Measurements from ENCODE around the gene CAMTA1.

The CAMTA1 gene

GRCh38 chr1:7302873-7303272, 517.6 kb downstream of the CAMTA1 start:
- no peak for FAIRE-seq

GRCh38 chr1:7303554-7304317, 518.5 kb downstream of the CAMTA1 start:
- DNase-seq (ENCODE audit: insufficient read length, low spot score) (no peak), FAIRE-seq (no peak)
- TF ChIP-seq, protein P1, sequence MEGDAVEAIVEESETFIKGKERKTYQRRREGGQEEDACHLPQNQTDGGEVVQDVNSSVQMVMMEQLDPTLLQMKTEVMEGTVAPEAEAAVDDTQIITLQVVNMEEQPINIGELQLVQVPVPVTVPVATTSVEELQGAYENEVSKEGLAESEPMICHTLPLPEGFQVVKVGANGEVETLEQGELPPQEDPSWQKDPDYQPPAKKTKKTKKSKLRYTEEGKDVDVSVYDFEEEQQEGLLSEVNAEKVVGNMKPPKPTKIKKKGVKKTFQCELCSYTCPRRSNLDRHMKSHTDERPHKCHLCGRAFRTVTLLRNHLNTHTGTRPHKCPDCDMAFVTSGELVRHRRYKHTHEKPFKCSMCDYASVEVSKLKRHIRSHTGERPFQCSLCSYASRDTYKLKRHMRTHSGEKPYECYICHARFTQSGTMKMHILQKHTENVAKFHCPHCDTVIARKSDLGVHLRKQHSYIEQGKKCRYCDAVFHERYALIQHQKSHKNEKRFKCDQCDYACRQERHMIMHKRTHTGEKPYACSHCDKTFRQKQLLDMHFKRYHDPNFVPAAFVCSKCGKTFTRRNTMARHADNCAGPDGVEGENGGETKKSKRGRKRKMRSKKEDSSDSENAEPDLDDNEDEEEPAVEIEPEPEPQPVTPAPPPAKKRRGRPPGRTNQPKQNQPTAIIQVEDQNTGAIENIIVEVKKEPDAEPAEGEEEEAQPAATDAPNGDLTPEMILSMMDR (IDR thresholded peaks at IDR 0.05; ENCODE audit: insufficient read depth, missing control alignments) = no peak

More at GRCh38 chr1:7302873-7303272, 517.6 kb downstream of the CAMTA1 start:
- TF ChIP-seq, protein P1 (IDR thresholded peaks at IDR 0.05; ENCODE audit: insufficient read depth, missing control alignments) = no peak
- DNase-seq (ENCODE audit: insufficient read length, low spot score) = no peak

- DNase-seq (ENCODE audit: insufficient read length, low spot score) (no peak), FAIRE-seq (no peak)
- TF ChIP-seq, protein P1 (IDR thresholded peaks at IDR 0.05; ENCODE audit: insufficient read depth, missing control alignments) = no peak
Observed at GRCh38 chr1:7313081-7313546, 527.9 kb downstream of the CAMTA1 start.

DNA sequence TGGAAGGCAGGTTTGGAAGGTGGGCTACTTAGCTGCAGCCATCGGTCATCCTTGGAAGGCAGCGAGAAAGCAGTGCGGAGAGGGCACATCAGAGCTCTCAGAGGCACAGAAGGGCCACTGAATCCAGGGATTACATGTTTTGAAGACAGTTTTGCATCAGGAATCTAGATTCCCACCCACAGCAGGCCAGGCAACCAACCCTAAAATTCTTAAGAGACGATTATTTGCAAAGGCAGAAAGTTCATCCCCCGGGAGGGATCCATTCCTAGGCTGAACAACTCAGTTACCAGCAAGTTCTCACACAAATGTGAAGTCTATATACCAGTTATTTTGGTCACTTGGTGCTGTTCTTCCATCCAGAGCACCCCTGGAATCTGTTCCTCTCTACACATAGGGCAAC, 528.6 kb downstream of the CAMTA1 start:
- DNase-seq (ENCODE audit: insufficient read length, low spot score) (no peak), FAIRE-seq (no peak)
- TF ChIP-seq, protein P1 (IDR thresholded peaks at IDR 0.05; ENCODE audit: insufficient read depth, missing control alignments) = no peak

- TF ChIP-seq, protein P1 (IDR thresholded peaks at IDR 0.05; ENCODE audit: insufficient read depth, missing control alignments) = no peak
- no peak for FAIRE-seq
Observed at GRCh38 chr1:7315316-7315715, 530.1 kb downstream of the CAMTA1 start.

DNA sequence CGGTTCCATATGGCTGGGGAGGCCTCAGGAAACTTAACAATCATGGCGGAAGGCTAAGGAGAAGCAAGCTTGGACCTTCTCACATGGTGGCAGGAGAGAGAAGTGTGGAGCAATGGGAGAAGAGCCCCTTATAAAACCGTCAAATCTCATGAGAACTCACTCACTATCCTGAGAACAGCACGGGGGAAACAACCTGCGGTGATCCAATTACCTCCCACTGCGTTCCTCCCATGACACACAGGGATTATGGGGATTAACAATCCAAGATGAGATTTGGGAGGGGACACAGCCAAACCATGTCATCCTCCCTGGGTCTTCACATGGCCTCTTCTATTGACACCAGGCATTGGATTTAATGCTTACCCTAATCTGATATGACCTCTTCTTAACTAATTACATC, 530.7 kb downstream of the CAMTA1 start:
- no peak for FAIRE-seq
- no peak for DNase-seq (ENCODE audit: insufficient read length, low spot score)
- TF ChIP-seq, protein P1 (IDR thresholded peaks at IDR 0.05; ENCODE audit: insufficient read depth, missing control alignments) = no peak

More at GRCh38 chr1:7315316-7315715, 530.1 kb downstream of the CAMTA1 start:
- no peak for DNase-seq (ENCODE audit: insufficient read length, low spot score)

- FAIRE-seq = no peak
- TF ChIP-seq, protein P1 (IDR thresholded peaks at IDR 0.05; ENCODE audit: insufficient read depth, missing control alignments) = no peak
- no peak for DNase-seq (ENCODE audit: insufficient read length, low spot score)
Observed at GRCh38 chr1:7317888-7318287, 532.6 kb downstream of the CAMTA1 start.
